Breast epithelium (tissue), 3 donors: Measurements from ENCODE around the gene ASTN2.

Source experiments
- POLR2AphosphoS5 ChIP-seq, 3 donors: sonication (generic); formaldehyde crosslinking; IDR thresholded peaks; one replicate each; pipeline ENCODE4 v1.6.1; 2017; ENCODE audit warnings: antibody characterized with exemption in 3 of 3
- TF ChIP-seq, protein P1 (sequence below), 3 donors: fragments of 450-650 bp; IDR thresholded peaks; one replicate each; pipeline ENCODE4 v1.5.1; 2016 to 2017; ENCODE audit warnings: antibody characterized with exemption in 3 of 3, mild to moderate bottlenecking in 3 of 3, moderate library complexity in 3 of 3

DNA sequence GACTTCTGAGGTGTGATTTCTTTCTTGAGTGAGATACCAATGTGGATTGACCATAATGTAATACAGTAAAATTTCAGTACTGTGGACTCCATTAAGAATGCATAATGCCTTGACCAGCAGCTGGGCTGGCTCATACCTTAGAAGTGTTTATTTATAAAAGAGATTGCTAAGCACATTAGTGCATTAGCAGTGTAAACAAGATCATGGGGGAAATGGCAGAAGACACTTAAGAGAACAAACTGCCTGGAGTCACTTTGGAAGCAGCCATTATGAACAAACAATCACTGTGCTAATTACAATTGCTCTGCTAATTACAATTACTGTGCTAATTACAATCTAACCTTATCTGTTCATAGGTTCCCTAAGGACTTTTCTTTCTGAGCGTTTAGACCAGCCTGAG lies 623.5 kb downstream of the ASTN2 start:
- TF ChIP-seq, protein P1, sequence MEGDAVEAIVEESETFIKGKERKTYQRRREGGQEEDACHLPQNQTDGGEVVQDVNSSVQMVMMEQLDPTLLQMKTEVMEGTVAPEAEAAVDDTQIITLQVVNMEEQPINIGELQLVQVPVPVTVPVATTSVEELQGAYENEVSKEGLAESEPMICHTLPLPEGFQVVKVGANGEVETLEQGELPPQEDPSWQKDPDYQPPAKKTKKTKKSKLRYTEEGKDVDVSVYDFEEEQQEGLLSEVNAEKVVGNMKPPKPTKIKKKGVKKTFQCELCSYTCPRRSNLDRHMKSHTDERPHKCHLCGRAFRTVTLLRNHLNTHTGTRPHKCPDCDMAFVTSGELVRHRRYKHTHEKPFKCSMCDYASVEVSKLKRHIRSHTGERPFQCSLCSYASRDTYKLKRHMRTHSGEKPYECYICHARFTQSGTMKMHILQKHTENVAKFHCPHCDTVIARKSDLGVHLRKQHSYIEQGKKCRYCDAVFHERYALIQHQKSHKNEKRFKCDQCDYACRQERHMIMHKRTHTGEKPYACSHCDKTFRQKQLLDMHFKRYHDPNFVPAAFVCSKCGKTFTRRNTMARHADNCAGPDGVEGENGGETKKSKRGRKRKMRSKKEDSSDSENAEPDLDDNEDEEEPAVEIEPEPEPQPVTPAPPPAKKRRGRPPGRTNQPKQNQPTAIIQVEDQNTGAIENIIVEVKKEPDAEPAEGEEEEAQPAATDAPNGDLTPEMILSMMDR (IDR thresholded peaks at IDR 0.05), result no peak
- no peak for TF ChIP-seq POLR2AphosphoS5 (IDR thresholded peaks at IDR 0.05)
